BLaER1 treated with 17β-estradiol and CSF1 and Interleukin-3, amounts not matched to agents 10 nM and 100 nM (cell line): Measurements from ENCODE around the gene HSP90AA1.

Source experiments
- H3K27ac ChIP-seq, 11 experiments: shearing (Covaris generic); formaldehyde crosslinking; 2 replicates each; pipeline ENCODE4 v1.8.1; 2022
- H3K27me3 ChIP-seq, 11 experiments: shearing (Covaris generic); formaldehyde crosslinking; 2 replicates each; pipeline ENCODE4 v1.8.1; 2022
- H3K36me3 ChIP-seq, 11 experiments: shearing (Covaris generic); formaldehyde crosslinking; 2 replicates each; pipeline ENCODE4 v1.8.1; 2022
- H3K4me1 ChIP-seq, 10 experiments: shearing (Covaris generic); formaldehyde crosslinking; 2 replicates each; pipeline ENCODE4 v1.8.1; 2022
- H3K4me2 ChIP-seq, 11 experiments: shearing (Covaris generic); formaldehyde crosslinking; 2 replicates each; pipeline ENCODE4 v1.8.1; 2022
- H3K4me3 ChIP-seq, 10 experiments: shearing (Covaris generic); formaldehyde crosslinking; 2 replicates each; pipeline ENCODE4 v1.8.1; 2022
- H3K9ac ChIP-seq, 11 experiments: shearing (Covaris generic); formaldehyde crosslinking; 2 replicates each; pipeline ENCODE4 v1.8.1; 2022
- H3K9me3 ChIP-seq, 11 experiments: shearing (Covaris generic); formaldehyde crosslinking; replicated peaks in 1 of 11; 2 replicates each; pipeline ENCODE4 v1.8.1; 2022
- H4K20me1 ChIP-seq, 11 experiments: shearing (Covaris generic); formaldehyde crosslinking; 2 replicates each; pipeline ENCODE4 v1.8.1; 2022
- Cebpa-rat ChIP-seq, 11 experiments: shearing (Covaris generic); IDR thresholded peaks; 2 replicates each; pipeline ENCODE4 v1.8.1; 2022

HSP90AA1 gene

GRCh38 chr14:102096569-102097188, 9.8 kb upstream of the HSP90AA1 start:
- Histone ChIP-seq H3K4me1 (peaks cover 6 to 18% (median 15%) of the 10 kb centered on the region in 10 experiments; a peak in 17 of 20 replicates), H4K20me1 (no peaks in the 10 kb centered on the region), H3K4me3 (no peak overlapping the region), H3K9ac (peak overlapping the region in 5 of 11 experiments; percentile 8 to 42 (median 31); a peak in 3 of 22 replicates), H3K36me3 (peaks cover 0 to 7% (median 0%) of the 10 kb centered on the region in 11 experiments; a peak in 2 of 22 replicates), H3K27ac (no peak overlapping the region), H3K27me3 (no peaks in the 10 kb centered on the region), H3K4me2 (peak overlapping the region in 6 of 11 experiments; percentile 2 to 32 (median 22); a peak in 7 of 22 replicates), H3K9me3 (no peaks in the 10 kb centered on the region)
- TF ChIP-seq Cebpa-rat (IDR thresholded peaks at IDR 0.05), result no peak

GRCh38 chr14:102095871-102096568, 9.2 kb upstream of the HSP90AA1 start:
- Histone ChIP-seq H3K36me3 (peaks cover 0 to under 1% (median 0%) of the 10 kb centered on the region in 11 experiments; a peak in 1 of 22 replicates), H3K27ac (no peak overlapping the region), H3K4me1 (peaks cover 6 to 23% (median 15%) of the 10 kb centered on the region in 10 experiments; a peak in 17 of 20 replicates), H3K4me3 (no peak overlapping the region), H3K4me2 (peak overlapping the region in 8 of 11 experiments; percentile 2 to 32 (median 11); a peak in 6 of 22 replicates), H3K9me3 (no peaks in the 10 kb centered on the region), H4K20me1 (no peaks in the 10 kb centered on the region), H3K9ac (peak overlapping the region in 3 of 11 experiments; percentile 3 to 39 (median 34); a peak in 3 of 22 replicates), H3K27me3 (no peaks in the 10 kb centered on the region)
- TF ChIP-seq Cebpa-rat (IDR thresholded peaks at IDR 0.05), result no peak

GRCh38 chr14:102095231-102095870, 8.5 kb upstream of the HSP90AA1 start:
- Histone ChIP-seq H3K4me2 (0 out of 22 replicates have a peak overlapping the region, but pooled peaks of 2 of the 11 experiments have one; percentile 6 to 9), H4K20me1 (no peaks in the 10 kb centered on the region), H3K4me1 (peaks cover 7 to 27% (median 16%) of the 10 kb centered on the region in 10 experiments; a peak in 18 of 20 replicates), H3K4me3 (no peak overlapping the region), H3K27me3 (no peaks in the 10 kb centered on the region), H3K36me3 (no peaks in the 10 kb centered on the region; a peak in 1 of 22 replicates), H3K9ac (peak overlapping the region in 4 of 11 experiments; percentile 3 to 39 (median 26); a peak in 2 of 22 replicates), H3K9me3 (no peaks in the 10 kb centered on the region), H3K27ac (no peak overlapping the region)
- TF ChIP-seq Cebpa-rat (IDR thresholded peaks at IDR 0.05), result no peak

- Histone ChIP-seq H3K36me3 (no peaks in the 10 kb centered on the region; a peak in 1 of 22 replicates), H4K20me1 (no peaks in the 10 kb centered on the region), H3K9me3 (no peaks in the 10 kb centered on the region), H3K9ac (no peak overlapping the region), H3K27me3 (no peaks in the 10 kb centered on the region), H3K4me3 (no peak overlapping the region), H3K4me1 (peaks cover 19 to 39% (median 29%) of the 10 kb centered on the region in 10 experiments), H3K4me2 (no peak overlapping the region), H3K27ac (no peak overlapping the region; a peak in 1 of 22 replicates)
- no peak for TF ChIP-seq Cebpa-rat (IDR thresholded peaks at IDR 0.05)
Observed at GRCh38 chr14:102094101-102094500, 7.3 kb upstream of the HSP90AA1 start.

- Histone ChIP-seq H3K9me3 (no peaks in the 10 kb centered on the region), H3K36me3 (no peaks in the 10 kb centered on the region), H3K27me3 (no peaks in the 10 kb centered on the region), H3K4me1 (peaks cover 32 to 52% (median 42%) of the 10 kb centered on the region in 10 experiments), H3K4me2 (no peak overlapping the region), H3K9ac (no peak overlapping the region), H4K20me1 (no peaks in the 10 kb centered on the region), H3K4me3 (no peak overlapping the region), H3K27ac (no peak overlapping the region)
- TF ChIP-seq Cebpa-rat (IDR thresholded peaks at IDR 0.05), result no peak
Observed at GRCh38 chr14:102092806-102093205, 6.0 kb upstream of the HSP90AA1 start.

- H3K9me3 ChIP-seq, result peaks cover 0 to 1% (median 0%) of the 10 kb centered on the region in 11 experiments; a peak in 1 of 22 replicates
- H3K36me3 ChIP-seq, result peaks cover 3 to 8% (median 6%) of the 10 kb centered on the region in 11 experiments
- H3K4me1 ChIP-seq, result peaks cover 29 to 41% (median 31%) of the 10 kb centered on the region in 10 experiments
- H3K4me3 ChIP-seq, result no peak overlapping the region
- H3K9ac ChIP-seq, result no peak overlapping the region
- no peak for TF ChIP-seq Cebpa-rat (IDR thresholded peaks at IDR 0.05)
- H4K20me1 ChIP-seq, result peaks cover 6 to 11% (median 10%) of the 10 kb centered on the region in 11 experiments; a peak in 21 of 22 replicates
- no peaks in the 10 kb centered on the region for H3K27me3 ChIP-seq
- H3K4me2 ChIP-seq, result peak overlapping the region in 6 of 11 experiments; percentile 89 to 98 (median 95); a peak in 6 of 22 replicates
- H3K27ac ChIP-seq, result peak overlapping the region in 1 of 11 experiments; percentile 98; a peak in 2 of 22 replicates
Observed at GRCh38 chr14:102090713-102091112, 3.9 kb upstream of the HSP90AA1 start.

GRCh38 chr14:102089621-102090343, 2.9 kb upstream of the HSP90AA1 start:
- Histone ChIP-seq H3K9ac (peak overlapping the region in 3 of 11 experiments; percentile 5 to 100 (median 98); a peak in 3 of 22 replicates), H3K4me1 (peaks cover 35 to 42% (median 39%) of the 10 kb centered on the region in 10 experiments), H3K9me3 (peaks cover 0 to 6% (median 0%) of the 10 kb centered on the region in 11 experiments; a peak in 1 of 22 replicates), H4K20me1 (peaks cover 15 to 20% (median 19%) of the 10 kb centered on the region in 11 experiments), H3K4me3 (no peak overlapping the region), H3K36me3 (peaks cover 12 to 18% (median 15%) of the 10 kb centered on the region in 11 experiments), H3K4me2 (peak overlapping the region; percentile 86 to 98 (median 92)), H3K27ac (peak overlapping the region in 9 of 11 experiments; percentile 93 to 98 (median 97); a peak in 15 of 22 replicates), H3K27me3 (no peaks in the 10 kb centered on the region)
- no peak for TF ChIP-seq Cebpa-rat (IDR thresholded peaks at IDR 0.05)
